ENCODE results near the gene RD3L.
"Not testable (repeated sequence)": the region's sequence is repeated elsewhere in the genome, so short reads cannot be mapped to it uniquely, and the experiment has no call there.

RD3L gene

GRCh38 chr14:103941973-103942736, at the start of gene RD3L:
TSS of gene RD3L (minus strand) at chr14:103942529. CDS start at chr14:103941695, 834 bp downstream.
- no peak for DNase-seq (ENCODE audit: low read depth)
- no peak within 1 kb of the TSS for H3K4me3 ChIP-seq (ENCODE audit: low read depth, low read length)
- TF ChIP-seq CTCF (IDR thresholded peaks at IDR 0.05; ENCODE audit: insufficient read depth, low read depth, low read length, missing control alignments), result no peak

GRCh38 chr14:103989964-103990363, 47.6 kb upstream of the RD3L start:
- no peak for DNase-seq (ENCODE audit: low read depth)
- no peak for TF ChIP-seq CTCF (IDR thresholded peaks at IDR 0.05; ENCODE audit: insufficient read depth, low read depth, low read length, missing control alignments)
- H3K4me3 ChIP-seq (ENCODE audit: low read depth, low read length), result no peak overlapping the region

GRCh38 chr14:103989034-103989433, 46.7 kb upstream of the RD3L start:
- no peak for DNase-seq (ENCODE audit: low read depth)
- TF ChIP-seq CTCF (IDR thresholded peaks at IDR 0.05; ENCODE audit: insufficient read depth, low read depth, low read length, missing control alignments), result no peak
- no peak overlapping the region for H3K4me3 ChIP-seq (ENCODE audit: low read depth, low read length)

GRCh38 chr14:103984196-103984595, 41.9 kb upstream of the RD3L start:
- no peak overlapping the region for H3K4me3 ChIP-seq (ENCODE audit: low read depth, low read length)
- TF ChIP-seq CTCF (IDR thresholded peaks at IDR 0.05; ENCODE audit: insufficient read depth, low read depth, low read length, missing control alignments), result no peak
- no peak for DNase-seq (ENCODE audit: low read depth)

GRCh38 chr14:103980623-103981238, 38.4 kb upstream of the RD3L start:
- peak; percentile 8 for DNase-seq (ENCODE audit: low read depth)
- H3K4me3 ChIP-seq (ENCODE audit: low read depth, low read length), result not testable (repeated sequence)
- TF ChIP-seq CTCF (IDR thresholded peaks at IDR 0.05; ENCODE audit: insufficient read depth, low read depth, low read length, missing control alignments), result peak; percentile 17

- no peak for DNase-seq (ENCODE audit: low read depth)
- H3K4me3 ChIP-seq (ENCODE audit: low read depth, low read length), result no peak overlapping the region
- no peak for TF ChIP-seq CTCF (IDR thresholded peaks at IDR 0.05; ENCODE audit: insufficient read depth, low read depth, low read length, missing control alignments)
These were observed 32.2 kb upstream of the RD3L start for GRCh38 chr14:103974575-103974974.
